AG09319 (cell line): ENCODE data around the gene MRPL9.
A peak's percentile ranks its signal among the peaks of the same experiment; 100 is the strongest.

Source experiments
- DNase-seq: peaks from one replicate; pipeline ENCODE4 v3.0.0-alpha.2; 2010; ENCODE audit warnings: low read depth; ENCODE audit errors: extremely low read depth
- CTCF ChIP-seq: IDR thresholded peaks from 2 replicates; pipeline ENCODE4 v1.5.1; 2011; ENCODE audit warnings: low read depth, mild to moderate bottlenecking, inconsistent platforms, low read length, moderate library complexity

The MRPL9 gene

GRCh38 chr1:151762941-151763921 is at the start of gene MRPL9:
Gene MRPL9, minus strand, starts transcription at chr1:151763496. Its CDS starts 17 bp downstream, at chr1:151763479.
- no peak for TF ChIP-seq CTCF
- DNase-seq = peak; percentile 36

DNA sequence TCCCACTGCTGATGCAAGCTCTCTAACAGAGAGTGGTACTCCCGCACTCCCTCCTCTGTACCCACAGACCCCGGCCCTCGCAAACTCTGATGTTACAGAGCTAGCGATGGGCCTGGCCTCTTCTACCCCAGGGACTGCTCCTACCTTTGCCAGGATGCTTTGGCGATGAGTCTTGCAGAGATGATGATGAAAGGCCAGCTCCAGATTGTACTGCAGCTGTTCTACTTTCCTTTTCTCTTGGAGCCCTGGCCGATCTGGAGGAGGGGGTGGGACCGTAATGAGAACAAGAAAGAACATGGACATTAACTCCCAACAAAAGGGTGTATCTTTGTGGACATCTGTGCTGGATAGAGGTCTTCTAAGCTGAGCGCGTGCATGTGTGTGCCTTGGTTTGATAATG is 47.9 kb upstream of the MRPL9 start:
- TF ChIP-seq CTCF = no peak
- no peak for DNase-seq

GRCh38 chr1:151809985-151810556 is 46.8 kb upstream of the MRPL9 start:
- DNase-seq = no peak
- TF ChIP-seq CTCF = no peak

DNA sequence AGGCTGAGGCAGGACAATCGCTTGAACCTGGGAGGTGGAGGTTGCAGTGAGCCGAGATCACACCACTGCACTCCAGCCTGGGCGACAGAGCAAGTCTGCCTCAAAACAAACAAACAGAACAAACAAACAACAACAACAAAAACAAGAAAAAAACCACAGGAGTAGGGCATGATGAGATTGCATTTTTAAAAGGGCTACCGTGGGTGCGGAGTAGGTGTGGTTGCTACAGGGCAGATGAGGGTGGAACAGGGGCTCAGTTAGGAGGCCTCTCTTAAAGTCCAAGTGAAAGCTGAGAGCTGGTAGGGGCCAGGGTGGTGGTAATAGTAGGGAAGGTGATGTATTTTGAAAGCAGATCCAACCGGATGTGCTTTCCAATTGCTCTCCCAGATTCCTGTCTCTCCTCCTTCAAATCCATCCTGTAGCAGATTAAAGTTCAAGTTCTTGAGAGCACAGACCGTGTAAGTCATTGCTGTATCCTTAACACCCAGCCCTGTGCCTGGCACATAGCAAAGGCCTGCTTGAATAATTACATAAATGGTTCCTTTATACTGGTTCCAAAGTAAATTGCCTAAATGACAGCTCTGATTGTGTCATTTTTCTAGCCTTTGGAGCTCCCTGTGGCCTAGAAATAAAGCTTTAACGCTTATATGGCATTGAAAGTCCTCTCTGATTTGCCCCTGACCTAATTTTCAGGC is 46.1 kb upstream of the MRPL9 start:
- no peak for TF ChIP-seq CTCF

GRCh38 chr1:151807766-151808165 is 44.5 kb upstream of the MRPL9 start:
- no peak for TF ChIP-seq CTCF
- DNase-seq = no peak

More for the DNA sequence above, 46.1 kb upstream of the MRPL9 start:
- no peak for DNase-seq

GRCh38 chr1:151807131-151807530 is 43.8 kb upstream of the MRPL9 start:
- no peak for TF ChIP-seq CTCF
- DNase-seq = no peak
